Smooth muscle cell (in vitro differentiated cells): Measurements from ENCODE around the gene ACOT2. TPM values are rescaled to one million over a fixed set of nuclear protein-coding genes. Genes with fewer than 3 reads are reported as not detected.
"Not testable (repeated sequence)": the region's sequence is repeated elsewhere in the genome, so short reads cannot be mapped to it uniquely, and the experiment has no call there.

Experiments used
- DNase-seq: peaks from one replicate; lab custom pipeline; 2025; ENCODE audit not compliant: unreplicated experiment; lab: John Stamatoyannopoulos, UW
- H2AFZ ChIP-seq: fragments of 200-600 bp; sonication (generic); 2 replicates; pipeline ENCODE4 v1.6.0; 2016; ENCODE audit warnings: antibody characterized with exemption, low read depth, mild to moderate bottlenecking
- H3F3A ChIP-seq: fragments of 200-600 bp; sonication (generic); 2 replicates; pipeline ENCODE4 v1.6.0; 2017; ENCODE audit warnings: antibody characterized with exemption, low read depth
- H3K27ac ChIP-seq: fragments of 200-600 bp; sonication (generic); 2 replicates; pipeline ENCODE4 v1.5.1; 2016; ENCODE audit warnings: low read depth, mild to moderate bottlenecking
- H3K27me3 ChIP-seq: fragments of 200-600 bp; sonication (generic); 2 replicates; pipeline ENCODE4 v1.6.1; 2016; ENCODE audit warnings: low read depth, mild to moderate bottlenecking
- H3K36me3 ChIP-seq: fragments of 200-600 bp; sonication (generic); 2 replicates; pipeline ENCODE4 v1.5.1; 2016; ENCODE audit warnings: low read depth
- H3K4me1 ChIP-seq: fragments of 200-600 bp; sonication (generic); 2 replicates; pipeline ENCODE4 v1.5.1; 2016; ENCODE audit warnings: low read depth
- H3K4me2 ChIP-seq: fragments of 200-600 bp; sonication (generic); 2 replicates; pipeline ENCODE4 v1.6.0; 2016; ENCODE audit warnings: mild to moderate bottlenecking
- H3K4me3 ChIP-seq: fragments of 200-600 bp; sonication (generic); 2 replicates; pipeline ENCODE4 v1.5.1; 2016; ENCODE audit warnings: mild to moderate bottlenecking
- H3K79me2 ChIP-seq: fragments of 200-600 bp; sonication (generic); 2 replicates; pipeline ENCODE4 v1.6.0; 2016; ENCODE audit warnings: low read depth, mild to moderate bottlenecking
- H3K9ac ChIP-seq: fragments of 200-600 bp; sonication (generic); 2 replicates; pipeline ENCODE4 v1.6.0; 2016; ENCODE audit warnings: low read depth
- H3K9me3 ChIP-seq: fragments of 200-600 bp; sonication (generic); replicated peaks from 2 replicates; pipeline ENCODE4 v1.5.1; 2016; ENCODE audit warnings: low read depth
- H4K20me1 ChIP-seq: fragments of 200-600 bp; sonication (generic); 2 replicates; pipeline ENCODE4 v1.6.0; 2016; ENCODE audit warnings: low read depth
- whole genome bisulfite sequencing: methylation state at CpG from one replicate; pipeline ENCODE4 v1.1.7; 2016; ENCODE audit warnings: low lambda C conversion rate; 5-methylcytosine and 5-hydroxymethylcytosine counted together
- polyA plus RNA-seq: library from polyadenylated mRNA; unstranded; fragments of >200 nt; fragmentation: Nextera tagmentation; extraction: Ambion mirVana; gene quantifications from 2 replicates; pipeline ENCODE4 v1.2.1, GENCODE V29; 2016
- total RNA-seq: library from RNA; depleted of rRNA; stranded (reverse); fragments of >200 nt; gene quantifications from 2 replicates; pipeline ENCODE4 v1.2.3, GENCODE V29; 2014
- TF ChIP-seq, protein P1 (sequence below): fragments of 200-600 bp; sonication (generic); IDR thresholded peaks from 2 replicates; pipeline ENCODE4 v1.5.1; 2017; ENCODE audit warnings: borderline replicate concordance, mild to moderate bottlenecking, antibody characterized with exemption; ENCODE audit not compliant: insufficient read depth, poor library complexity, severe bottlenecking

The ACOT2 gene, protein sequence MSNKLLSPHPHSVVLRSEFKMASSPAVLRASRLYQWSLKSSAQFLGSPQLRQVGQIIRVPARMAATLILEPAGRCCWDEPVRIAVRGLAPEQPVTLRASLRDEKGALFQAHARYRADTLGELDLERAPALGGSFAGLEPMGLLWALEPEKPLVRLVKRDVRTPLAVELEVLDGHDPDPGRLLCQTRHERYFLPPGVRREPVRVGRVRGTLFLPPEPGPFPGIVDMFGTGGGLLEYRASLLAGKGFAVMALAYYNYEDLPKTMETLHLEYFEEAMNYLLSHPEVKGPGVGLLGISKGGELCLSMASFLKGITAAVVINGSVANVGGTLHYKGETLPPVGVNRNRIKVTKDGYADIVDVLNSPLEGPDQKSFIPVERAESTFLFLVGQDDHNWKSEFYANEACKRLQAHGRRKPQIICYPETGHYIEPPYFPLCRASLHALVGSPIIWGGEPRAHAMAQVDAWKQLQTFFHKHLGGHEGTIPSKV
- total RNA-seq (12.1 and 14.7 TPM in 2 replicates), polyA plus RNA-seq (17.1 and 20.5 TPM in 2 replicates)

DNA sequence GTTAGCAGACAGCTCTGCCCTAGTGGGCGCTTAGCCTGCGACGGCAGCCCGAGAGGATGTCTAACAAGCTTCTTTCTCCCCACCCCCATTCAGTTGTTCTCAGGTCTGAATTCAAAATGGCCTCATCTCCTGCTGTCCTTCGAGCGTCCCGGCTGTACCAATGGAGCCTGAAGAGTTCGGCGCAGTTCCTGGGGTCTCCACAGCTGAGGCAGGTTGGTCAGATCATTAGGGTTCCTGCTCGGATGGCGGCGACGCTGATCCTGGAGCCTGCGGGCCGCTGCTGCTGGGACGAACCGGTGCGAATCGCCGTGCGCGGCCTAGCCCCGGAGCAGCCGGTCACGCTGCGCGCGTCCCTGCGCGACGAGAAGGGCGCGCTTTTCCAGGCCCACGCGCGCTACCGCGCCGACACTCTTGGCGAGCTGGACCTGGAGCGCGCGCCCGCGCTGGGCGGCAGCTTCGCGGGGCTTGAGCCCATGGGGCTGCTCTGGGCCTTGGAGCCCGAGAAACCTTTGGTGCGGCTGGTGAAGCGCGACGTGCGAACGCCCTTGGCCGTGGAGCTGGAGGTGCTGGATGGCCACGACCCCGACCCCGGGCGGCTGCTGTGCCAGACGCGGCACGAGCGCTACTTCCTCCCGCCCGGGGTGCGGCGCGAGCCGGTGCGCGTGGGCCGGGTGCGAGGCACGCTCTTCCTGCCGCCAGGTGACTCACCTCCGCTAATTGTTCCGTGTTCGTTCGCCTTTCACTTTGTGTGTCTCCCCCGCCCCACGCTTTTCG lies at the start of gene ACOT2:
Gene ACOT2, plus strand, starts transcription at position 29 of the 774 bp plus-strand sequence. Its CDS starts 28 bp downstream, at position 57.
- not testable (repeated sequence) for DNase-seq, H3K4me1 ChIP-seq, H3K79me2 ChIP-seq, H3K27me3 ChIP-seq, H4K20me1 ChIP-seq, H3K36me3 ChIP-seq, H3K9me3 ChIP-seq, H3F3A ChIP-seq
- H2AFZ ChIP-seq: peak within 1 kb of the TSS; percentile 75
- H3K4me3 ChIP-seq: peak within 1 kb of the TSS; percentile 49
- H3K4me2 ChIP-seq: peak within 1 kb of the TSS; percentile 85
- peak within 1 kb of the TSS; percentile 65 for H3K27ac ChIP-seq
- 24% methylated on average over 69 of the region's 83 CpGs for whole genome bisulfite sequencing
- peak within 1 kb of the TSS; percentile 86 for H3K9ac ChIP-seq

DNA sequence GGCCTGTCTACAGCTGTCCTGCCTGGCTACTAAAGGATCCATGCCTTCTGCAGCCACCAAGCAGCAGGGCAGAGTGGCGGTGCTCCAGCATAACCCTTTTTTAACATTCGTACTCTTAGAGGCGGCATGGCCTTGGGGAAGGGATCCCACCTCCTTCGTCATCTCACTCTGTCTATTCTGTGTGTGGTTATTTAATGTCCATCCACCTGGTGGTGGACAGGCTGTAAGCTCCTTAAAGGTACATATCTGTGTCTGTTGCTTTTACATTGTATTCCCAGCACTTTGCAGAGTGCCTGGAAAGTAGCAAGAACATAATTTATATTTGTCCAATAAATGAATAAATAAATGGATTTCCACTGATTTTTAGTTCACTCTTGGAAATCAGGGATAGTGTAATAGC lies 47.8 kb upstream of the ACOT2 start:
- H2AFZ ChIP-seq: no peak overlapping the region

DNA sequence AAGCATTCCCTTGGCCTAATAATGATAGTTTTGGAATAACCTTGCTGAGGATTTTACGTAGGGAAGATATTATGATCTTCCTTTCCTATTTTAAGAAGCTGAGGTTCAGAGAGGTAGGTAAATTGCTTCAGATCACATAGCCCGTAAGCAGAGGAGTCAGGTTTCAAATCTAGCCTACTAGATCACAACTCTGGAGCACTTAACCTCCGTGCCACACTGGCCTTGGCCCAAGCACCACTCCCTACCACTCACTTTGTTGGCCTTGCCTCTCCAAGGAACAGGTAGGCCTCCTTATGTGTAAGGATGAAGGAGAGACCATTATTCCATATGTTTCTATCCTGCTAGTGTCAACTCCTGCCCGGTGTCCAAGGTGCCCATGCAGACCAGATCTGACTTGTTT lies 44.5 kb upstream of the ACOT2 start:
- no peak overlapping the region for H2AFZ ChIP-seq
- no peaks in the 10 kb centered on the region for H3K36me3 ChIP-seq
- no peak overlapping the region for H3K9ac ChIP-seq
- H3K27me3 ChIP-seq: peaks cover 21% of the 10 kb centered on the region
- no peaks in the 10 kb centered on the region for H3F3A ChIP-seq
- TF ChIP-seq, protein P1, sequence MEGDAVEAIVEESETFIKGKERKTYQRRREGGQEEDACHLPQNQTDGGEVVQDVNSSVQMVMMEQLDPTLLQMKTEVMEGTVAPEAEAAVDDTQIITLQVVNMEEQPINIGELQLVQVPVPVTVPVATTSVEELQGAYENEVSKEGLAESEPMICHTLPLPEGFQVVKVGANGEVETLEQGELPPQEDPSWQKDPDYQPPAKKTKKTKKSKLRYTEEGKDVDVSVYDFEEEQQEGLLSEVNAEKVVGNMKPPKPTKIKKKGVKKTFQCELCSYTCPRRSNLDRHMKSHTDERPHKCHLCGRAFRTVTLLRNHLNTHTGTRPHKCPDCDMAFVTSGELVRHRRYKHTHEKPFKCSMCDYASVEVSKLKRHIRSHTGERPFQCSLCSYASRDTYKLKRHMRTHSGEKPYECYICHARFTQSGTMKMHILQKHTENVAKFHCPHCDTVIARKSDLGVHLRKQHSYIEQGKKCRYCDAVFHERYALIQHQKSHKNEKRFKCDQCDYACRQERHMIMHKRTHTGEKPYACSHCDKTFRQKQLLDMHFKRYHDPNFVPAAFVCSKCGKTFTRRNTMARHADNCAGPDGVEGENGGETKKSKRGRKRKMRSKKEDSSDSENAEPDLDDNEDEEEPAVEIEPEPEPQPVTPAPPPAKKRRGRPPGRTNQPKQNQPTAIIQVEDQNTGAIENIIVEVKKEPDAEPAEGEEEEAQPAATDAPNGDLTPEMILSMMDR: no peak
- no peak overlapping the region for H3K4me3 ChIP-seq
- H3K4me1 ChIP-seq: no peaks in the 10 kb centered on the region
- WGBS: 89% methylated on average over 4 of the region's 4 CpGs
- DNase-seq: no peak
- no peaks in the 10 kb centered on the region for H3K79me2 ChIP-seq
- no peaks in the 10 kb centered on the region for H3K9me3 ChIP-seq
- no peak overlapping the region for H3K4me2 ChIP-seq
- no peaks in the 10 kb centered on the region for H4K20me1 ChIP-seq
- H3K27ac ChIP-seq: no peak overlapping the region

More for the DNA sequence above, 47.8 kb upstream of the ACOT2 start:
- H3K4me2 ChIP-seq: no peak overlapping the region
- TF ChIP-seq, protein P1: no peak
- no peak overlapping the region for H3K27ac ChIP-seq
- H3K36me3 ChIP-seq: no peaks in the 10 kb centered on the region
- H3F3A ChIP-seq: no peaks in the 10 kb centered on the region
- no peaks in the 10 kb centered on the region for H3K9me3 ChIP-seq
- no peaks in the 10 kb centered on the region for H3K79me2 ChIP-seq
- no peak overlapping the region for H3K4me3 ChIP-seq
- peaks cover 20% of the 10 kb centered on the region for H3K27me3 ChIP-seq
- H4K20me1 ChIP-seq: no peaks in the 10 kb centered on the region
- DNase-seq: no peak
- 96% methylated on average over 4 of the region's 4 CpGs for WGBS
- no peaks in the 10 kb centered on the region for H3K4me1 ChIP-seq
- no peak overlapping the region for H3K9ac ChIP-seq
